HG03045 (cell line): ENCODE data around the gene SLC25A47.
"Not testable (repeated sequence)": the region's sequence is repeated elsewhere in the genome, so short reads cannot be mapped to it uniquely, and the experiment has no call there.

Experiments
- ATAC-seq: cut with Tn5 transposase; IDR thresholded peaks from one replicate; pipeline ENCODE4 v1.9.1; 2021; ENCODE audit warnings: mild to moderate bottlenecking, moderate library complexity; ENCODE audit not compliant: unreplicated experiment

Gene SLC25A47

GRCh38 chr14:100342826-100343225, 19.7 kb downstream of the SLC25A47 start:
- not testable (repeated sequence) for ATAC-seq

DNA sequence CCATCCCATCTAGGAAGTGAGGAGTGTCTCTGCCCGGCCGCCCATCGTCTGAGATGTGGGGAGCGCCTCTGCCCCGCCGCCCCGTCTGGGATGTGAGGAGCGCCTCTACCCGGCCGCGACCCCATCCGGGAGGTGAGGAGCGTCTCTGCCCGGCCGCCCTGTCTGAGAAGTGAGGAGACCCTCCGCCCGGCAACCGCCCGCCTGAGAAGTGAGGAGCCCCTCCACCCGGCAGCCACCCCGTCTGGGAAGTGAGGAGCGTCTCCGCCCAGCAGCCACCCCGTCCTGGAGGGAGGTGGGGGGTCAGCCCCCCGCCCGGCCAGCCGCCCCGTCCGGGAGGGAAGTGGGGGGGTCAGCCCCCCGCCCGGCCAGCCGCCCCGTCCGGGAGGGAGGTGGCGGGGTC, 21.5 kb downstream of the SLC25A47 start:
- not testable (repeated sequence) for ATAC-seq

DNA sequence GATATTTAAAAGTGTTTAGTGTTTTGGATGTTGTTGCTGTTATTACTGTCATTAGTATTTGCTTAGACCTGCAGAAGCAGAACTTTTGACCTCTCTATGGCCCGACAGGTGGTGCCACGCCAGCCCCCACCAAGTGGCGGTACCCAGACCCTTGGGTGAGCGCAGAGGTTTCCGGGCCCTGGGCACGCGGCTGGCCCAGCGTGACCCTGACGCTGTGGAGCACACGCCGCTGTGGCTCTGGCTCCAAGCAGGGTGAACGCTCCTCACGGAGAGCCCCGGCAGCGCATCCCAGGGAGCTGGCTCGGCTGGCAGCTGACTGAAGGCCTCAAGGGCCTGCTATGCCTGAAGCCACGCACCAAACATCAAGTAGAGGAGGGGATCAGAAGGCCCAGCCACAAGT, 22.6 kb downstream of the SLC25A47 start:
- ATAC-seq: no peak

- no peak for ATAC-seq
These were observed 23.4 kb downstream of the SLC25A47 start for GRCh38 chr14:100346306-100347091.

DNA sequence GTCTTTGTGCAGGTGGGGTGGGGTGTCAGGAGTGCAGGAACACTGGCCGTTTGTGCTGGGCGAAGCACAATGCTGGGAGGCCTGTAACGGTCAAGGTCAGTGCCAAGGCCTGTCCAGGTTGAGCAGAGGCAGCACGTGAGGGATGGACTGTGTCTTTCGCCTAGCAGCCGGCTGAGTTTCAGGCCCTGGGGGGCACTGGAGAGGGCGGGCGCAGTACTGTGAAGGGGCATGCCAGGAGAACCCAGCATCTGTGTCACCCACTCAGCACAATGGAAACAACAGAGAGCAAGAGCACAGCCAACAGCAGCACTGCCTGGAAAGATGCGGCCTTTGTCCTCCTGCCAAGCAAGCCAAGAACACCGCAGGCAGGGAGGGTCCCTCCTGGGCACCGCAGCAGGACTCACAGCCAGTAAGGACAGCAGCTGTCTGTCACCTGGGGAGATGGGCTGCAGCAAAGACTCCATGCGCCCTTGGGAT, 25.2 kb downstream of the SLC25A47 start:
- ATAC-seq: no peak

DNA sequence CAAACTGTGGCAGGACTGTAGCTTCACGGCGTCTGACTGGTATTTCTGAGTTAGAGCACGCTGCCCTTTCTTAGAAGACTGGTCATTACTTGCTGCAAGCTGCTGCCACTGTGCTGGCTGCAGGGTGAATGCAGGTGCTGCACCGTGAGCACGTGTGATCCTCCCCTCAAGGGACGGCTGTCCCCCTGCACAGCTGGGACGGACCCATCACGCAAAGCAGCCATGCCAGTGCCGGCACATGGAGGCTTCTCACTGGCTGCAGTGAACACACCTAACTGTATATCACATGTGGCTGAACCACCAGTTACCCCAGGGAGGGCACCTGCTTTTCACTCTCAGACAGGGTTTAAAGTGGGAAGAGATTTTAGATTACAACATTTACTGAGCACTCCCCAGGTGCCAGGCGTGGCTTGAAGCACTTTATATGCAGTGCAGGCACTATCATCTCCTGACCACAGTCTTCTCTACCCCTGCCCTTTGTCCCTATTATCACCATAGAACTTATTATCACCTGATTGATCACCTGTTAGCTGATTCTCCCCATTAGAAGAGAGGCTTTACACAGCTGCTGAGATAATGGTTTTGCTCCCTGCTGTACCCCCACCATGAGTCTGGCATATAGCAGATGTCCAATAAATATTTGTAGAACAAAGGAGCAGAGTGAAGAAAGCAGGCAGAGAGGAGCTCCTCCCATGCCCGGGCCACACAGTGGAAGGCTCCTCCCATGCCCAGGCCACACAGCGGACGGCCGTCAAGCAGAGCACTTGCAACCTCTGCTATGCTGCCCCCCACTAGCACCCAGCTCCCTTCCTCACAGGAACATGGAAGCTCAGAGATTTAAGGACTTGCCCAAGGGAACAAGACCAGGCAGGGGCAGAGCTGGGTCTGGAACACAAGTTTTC, 25.9 kb downstream of the SLC25A47 start:
- ATAC-seq: no peak

DNA sequence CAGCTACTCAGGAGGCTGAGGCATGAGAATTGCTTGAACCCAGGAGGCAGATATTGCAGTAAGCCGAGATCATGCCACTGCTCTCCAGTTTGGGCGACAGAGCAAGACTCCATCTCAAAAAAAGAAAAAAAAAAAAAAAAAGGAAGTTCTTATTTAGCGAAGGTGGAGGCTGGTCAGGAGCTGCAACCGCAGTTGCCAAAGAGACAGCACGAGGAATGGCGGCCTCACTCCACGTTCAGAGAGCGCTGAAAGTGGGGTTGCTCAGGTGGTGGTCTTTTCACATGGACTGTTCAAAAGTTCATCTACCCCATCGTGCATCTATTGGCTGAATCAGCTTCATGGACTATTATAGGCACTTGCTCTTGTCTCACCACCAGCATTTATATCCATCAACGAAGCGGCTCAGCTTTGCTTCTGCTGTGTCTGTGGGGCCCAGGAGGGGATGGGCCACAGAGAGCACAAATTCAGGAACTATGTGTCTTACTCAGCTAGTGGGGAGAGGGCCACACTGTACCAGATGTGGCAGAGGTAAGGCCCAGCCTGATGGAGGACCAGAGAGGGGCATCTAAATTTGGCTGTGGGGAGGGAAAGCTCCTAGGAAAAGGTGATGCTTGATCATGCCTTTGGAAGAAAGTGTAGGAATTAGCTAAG, 27.3 kb downstream of the SLC25A47 start:
- no peak for ATAC-seq

DNA sequence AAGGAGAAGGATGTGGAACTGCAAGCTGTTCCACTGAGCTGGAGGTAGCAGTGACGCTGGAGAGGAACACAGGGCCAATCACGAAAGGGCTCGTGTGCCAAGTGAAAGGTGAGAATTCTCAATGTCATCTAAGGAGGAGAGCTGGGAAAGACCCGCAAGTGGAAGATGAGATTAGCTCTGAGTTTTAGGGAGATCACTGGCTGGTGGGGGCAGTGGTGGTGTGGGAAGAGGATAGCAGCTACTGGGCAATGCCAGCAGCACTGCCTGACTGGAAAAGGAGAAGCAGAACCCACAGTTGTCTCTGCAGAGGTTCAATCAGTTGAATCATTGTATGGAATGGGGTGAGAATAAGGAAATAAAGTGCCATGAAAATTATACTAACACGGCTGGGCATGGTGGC, 27.8 kb downstream of the SLC25A47 start:
- no peak for ATAC-seq

DNA sequence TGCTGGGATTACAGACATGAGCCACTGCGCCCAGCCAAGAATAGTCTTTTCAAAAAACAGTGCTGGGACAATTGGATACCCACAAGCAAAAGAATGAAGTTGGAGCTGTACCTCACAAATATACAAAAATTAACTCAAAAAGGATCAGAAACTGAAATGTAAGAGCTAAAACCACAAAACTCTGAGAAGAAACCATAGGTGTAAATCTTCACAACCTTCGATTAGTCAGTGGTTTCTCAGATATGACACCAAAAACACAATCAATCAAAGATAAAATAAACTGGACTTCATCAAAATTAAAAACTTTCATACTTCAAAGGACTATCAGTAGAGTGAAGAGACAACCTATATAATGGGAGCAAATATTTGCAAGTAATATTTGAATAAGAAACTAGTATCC, 35.3 kb downstream of the SLC25A47 start:
- ATAC-seq: no peak

DNA sequence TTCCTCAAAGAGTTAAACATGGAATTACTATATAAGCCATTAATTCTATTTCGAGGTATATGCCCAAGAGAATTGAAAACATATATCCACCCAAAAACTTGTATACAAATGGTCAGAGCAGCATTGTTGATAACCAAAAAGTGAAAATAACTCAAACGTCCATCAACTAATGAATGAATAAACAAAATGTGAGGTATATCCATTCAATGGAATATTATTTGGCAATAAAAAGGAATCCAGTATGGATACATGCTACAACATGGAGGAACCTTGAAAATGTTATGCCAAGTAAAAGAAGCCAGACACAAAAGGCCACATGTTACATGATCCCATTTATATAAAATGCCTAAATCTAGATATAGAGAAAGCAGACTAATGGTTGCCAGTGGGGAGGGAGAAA, 36.0 kb downstream of the SLC25A47 start:
- no peak for ATAC-seq

- ATAC-seq: no peak
These were observed 36.7 kb downstream of the SLC25A47 start for GRCh38 chr14:100359881-100360280.

DNA sequence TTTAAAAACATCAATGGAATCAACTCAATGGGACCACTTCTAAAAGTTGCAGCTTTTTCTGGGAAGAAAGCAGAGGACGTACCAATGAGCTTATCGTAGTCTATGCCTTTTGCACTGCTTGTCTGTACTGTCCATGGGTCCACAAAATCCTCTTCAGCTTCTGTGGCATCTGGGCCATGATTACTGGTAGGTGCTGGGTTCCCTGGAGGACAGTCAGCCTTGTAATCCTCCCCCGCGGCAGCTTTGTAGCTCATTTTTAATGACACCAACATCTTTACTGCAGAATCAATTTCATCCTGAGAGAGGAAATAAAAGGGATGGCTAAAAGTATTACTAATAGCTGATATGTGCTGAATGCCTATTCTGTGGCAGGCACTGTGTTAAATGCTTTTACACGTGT, 38.5 kb downstream of the SLC25A47 start:
- ATAC-seq: no peak

- ATAC-seq: no peak
These were observed 39.3 kb downstream of the SLC25A47 start for GRCh38 chr14:100362311-100362927.

- ATAC-seq: no peak
These were observed 39.9 kb downstream of the SLC25A47 start for GRCh38 chr14:100363053-100363452.

- ATAC-seq: no peak
These were observed 41.3 kb downstream of the SLC25A47 start for GRCh38 chr14:100364403-100364802.

DNA sequence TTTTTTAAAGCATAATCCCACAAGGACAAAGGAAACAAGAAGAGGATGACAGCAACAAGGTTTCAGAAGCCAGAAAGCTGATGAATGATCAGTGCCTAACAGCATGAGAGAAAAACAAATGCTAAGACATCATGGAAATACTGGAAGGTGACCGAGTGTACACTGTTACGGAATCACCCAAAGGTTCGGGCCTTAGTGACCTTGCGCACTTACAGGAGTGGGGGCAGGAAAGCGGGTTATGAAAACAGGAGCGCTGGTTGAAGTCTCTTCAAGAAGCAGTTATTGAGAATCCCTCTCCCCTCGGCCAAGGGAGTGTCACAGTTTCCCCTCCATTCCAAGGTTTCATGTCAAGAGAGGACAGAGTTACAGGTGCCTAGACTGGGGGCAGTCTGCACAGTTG, 42.6 kb downstream of the SLC25A47 start:
- no peak for ATAC-seq

GRCh38 chr14:100369019-100369418, 45.9 kb downstream of the SLC25A47 start:
- ATAC-seq: no peak

- ATAC-seq: no peak
These were observed 46.9 kb downstream of the SLC25A47 start for GRCh38 chr14:100370003-100370402.

DNA sequence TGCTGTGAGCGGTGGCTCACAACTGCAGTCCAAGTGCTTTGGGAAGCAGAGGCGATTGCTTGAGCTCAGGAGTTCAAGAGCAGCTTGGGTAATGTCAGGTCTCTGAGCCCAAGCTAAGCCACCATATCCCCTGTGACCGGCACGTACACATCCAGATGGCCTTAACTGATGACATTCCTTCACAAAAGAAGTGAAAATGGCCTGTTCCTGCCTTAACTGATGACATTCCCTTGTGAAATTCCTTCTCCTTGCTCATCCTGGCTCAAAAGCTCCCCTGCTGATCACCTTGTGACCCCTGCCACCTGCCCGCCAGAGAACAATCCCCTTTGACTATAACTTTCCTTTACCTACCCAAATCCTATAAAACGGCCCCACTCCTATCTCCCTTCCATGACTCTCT, 48.6 kb downstream of the SLC25A47 start:
- ATAC-seq: no peak

DNA sequence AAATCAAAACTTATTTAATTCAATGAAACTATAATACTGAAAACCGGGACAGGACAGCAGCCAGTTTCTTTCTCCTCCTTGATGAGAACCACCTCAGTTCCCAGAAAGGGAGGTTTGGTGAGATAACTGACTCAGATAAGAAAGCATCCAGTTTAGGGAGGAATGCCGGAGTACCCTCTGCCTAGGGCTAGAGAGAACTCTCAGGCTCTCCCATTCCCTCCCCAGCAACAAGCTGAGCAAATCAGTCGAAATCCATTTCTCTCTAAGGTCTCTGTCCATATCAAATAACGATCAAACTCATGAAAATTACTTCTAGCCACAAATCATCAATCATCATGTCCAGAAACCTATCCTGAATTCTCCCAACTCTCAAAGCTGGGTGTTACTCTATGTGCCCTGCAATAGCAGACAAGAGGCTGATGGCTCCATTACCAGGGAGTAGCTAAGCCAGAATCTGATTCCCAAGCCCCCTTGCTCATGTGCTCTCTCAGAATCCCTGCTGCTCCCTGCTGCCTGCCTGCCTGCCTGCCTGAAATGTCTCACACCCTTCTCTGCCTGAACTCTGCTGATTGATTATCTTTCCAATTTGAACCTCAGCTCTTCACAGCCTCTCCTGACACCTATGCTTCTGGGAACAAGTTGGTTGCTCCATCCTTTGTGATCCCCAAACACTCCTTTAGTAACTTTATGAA, 49.4 kb downstream of the SLC25A47 start:
- no peak for ATAC-seq
